Epithelial cell of proximal tubule (primary cell): ENCODE measurements around the gene FN3KRP. TPM values are rescaled to one million over a fixed set of nuclear protein-coding genes. Genes with fewer than 3 reads are reported as not detected.

Experiments
- DNase-seq: peaks from one replicate; pipeline ENCODE4 v3.0.0-alpha.2; 2011; ENCODE audit warnings: low read depth
- H3K4me3 ChIP-seq: 2 replicates; pipeline ENCODE4 v1.5.1; 2011; ENCODE audit warnings: low read depth, mild to moderate bottlenecking, low read length
- CTCF ChIP-seq: conservative IDR thresholded peaks from 2 replicates; pipeline ENCODE4 v1.5.1; 2012; ENCODE audit warnings: low read depth, mild to moderate bottlenecking, low read length
- total RNA-seq: library from RNA; depleted of rRNA; stranded (reverse); fragments of >200 nt; gene quantifications from 2 replicates; pipeline ENCODE4 v1.2.3, GENCODE V29; 2015

Gene FN3KRP
- total RNA-seq, 1 donor from 2014 or later = 25.4 TPM

GRCh38 chr17:82723169-82723807 lies 6.8 kb downstream of the FN3KRP start:
- no peak for DNase-seq
- no peak for TF ChIP-seq CTCF
- no peak overlapping the region for H3K4me3 ChIP-seq

GRCh38 chr17:82726427-82726826 lies 9.9 kb downstream of the FN3KRP start:
- DNase-seq = no peak
- TF ChIP-seq CTCF = no peak
- H3K4me3 ChIP-seq = no peak overlapping the region

DNA sequence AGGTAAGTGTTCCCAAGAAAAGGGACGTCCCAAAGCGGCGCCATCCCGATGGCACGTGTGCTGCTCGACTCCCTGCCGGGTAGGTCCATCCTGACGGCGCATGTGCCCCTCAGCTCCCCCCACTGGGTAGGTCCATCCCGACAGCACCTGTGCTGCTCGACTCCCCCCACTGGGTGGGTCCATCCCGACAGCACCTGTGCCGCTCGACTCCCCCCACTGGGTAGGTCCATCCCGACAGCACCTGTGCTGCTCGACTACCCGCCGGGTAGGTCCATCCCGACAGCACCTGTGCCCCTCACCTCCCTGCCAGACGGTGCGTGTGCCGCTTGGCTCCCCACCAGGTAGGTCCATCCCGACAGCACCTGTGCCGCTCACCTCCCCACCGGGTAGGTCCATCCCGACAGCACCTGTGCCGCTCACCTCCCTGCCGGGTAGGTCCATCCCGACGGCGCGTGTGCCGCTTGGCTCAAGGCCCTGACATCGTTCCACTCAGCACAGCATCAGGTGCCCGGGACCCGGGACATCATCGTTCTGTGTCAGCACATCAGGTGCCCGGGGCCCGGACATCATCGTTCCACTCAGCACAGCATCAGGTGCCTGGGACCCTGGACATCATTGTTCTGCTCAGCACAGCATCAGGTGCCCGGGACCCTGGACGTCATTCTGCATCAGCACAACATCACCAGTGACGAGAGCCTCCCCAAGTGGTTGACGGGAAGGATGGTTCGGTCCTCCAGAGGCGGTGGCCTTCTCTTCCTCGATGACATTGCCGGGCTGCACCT lies 13.2 kb downstream of the FN3KRP start:
- no peak for DNase-seq
- no peak for TF ChIP-seq CTCF
- H3K4me3 ChIP-seq = no peak overlapping the region

GRCh38 chr17:82732118-82732743 lies 15.7 kb downstream of the FN3KRP start:
- no peak for TF ChIP-seq CTCF
- DNase-seq = no peak
- no peak overlapping the region for H3K4me3 ChIP-seq

DNA sequence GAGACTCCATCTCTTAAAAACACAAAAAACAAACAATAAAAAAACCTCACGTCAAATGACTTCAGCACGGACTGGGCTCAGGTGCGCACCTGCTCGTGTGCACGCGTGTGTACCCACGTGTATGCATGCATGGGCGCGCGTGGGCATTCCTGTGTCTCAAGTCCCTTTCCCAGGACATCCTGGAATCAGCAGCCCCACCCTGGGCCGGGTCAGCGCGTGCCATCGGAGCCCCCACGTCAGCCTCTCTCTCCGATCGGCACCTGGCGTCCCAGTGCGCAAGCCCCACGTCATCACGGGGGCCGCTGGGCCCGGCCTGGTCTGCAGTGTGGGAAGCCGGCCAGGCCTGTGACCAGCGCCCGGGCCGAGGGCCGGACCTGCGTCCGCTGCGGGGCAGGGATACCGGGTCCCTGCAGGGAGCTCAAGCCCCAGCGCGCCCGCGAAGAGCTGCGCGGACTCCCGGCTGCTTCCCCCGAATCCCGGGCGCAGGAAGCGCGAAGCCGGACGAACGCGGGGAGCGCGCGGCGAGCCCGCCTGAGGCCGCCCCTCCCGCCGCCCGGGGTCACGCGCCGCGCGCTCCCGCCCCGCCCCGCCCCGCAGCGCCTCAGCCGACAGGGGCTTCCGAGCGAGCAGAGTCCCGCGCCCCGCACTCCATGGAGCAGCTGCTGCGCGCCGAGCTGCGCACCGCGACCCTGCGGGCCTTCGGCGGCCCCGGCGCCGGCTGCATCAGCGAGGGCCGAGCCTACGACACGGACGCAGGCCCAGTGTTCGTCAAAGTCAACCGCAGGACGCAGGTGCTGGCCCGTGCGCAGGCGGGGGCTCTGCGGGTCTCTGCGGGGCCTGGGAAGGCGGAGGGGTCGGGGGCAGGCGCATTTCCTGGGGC lies 18.7 kb downstream of the FN3KRP start, which contains the start of gene FN3K:
FN3K (plus strand) TSS at position 629 of the 880 bp plus-strand sequence; CDS start at position 651, 22 bp downstream.
- TF ChIP-seq CTCF = no peak
- peak within 1 kb of the TSS; percentile 70 for H3K4me3 ChIP-seq
- no peak for DNase-seq

GRCh38 chr17:82736511-82737185 lies 20.1 kb downstream of the FN3KRP start:
- TF ChIP-seq CTCF = no peak
- peak overlapping the region; percentile 70 for H3K4me3 ChIP-seq

More at GRCh38 chr17:82736511-82737185, 20.1 kb downstream of the FN3KRP start:
- no peak for DNase-seq
